Measurements from ENCODE around the gene ELFN2. TPM values are rescaled to one million over a fixed set of nuclear protein-coding genes. Genes with fewer than 3 reads are reported as not detected.

Gene ELFN2
- total and polyA plus RNA-seq, 8 donors, result 0.03 to 0.89 (median 0.18) TPM; not detected in 5

- no peaks in the 10 kb centered on the region for H3K4me1 ChIP-seq
- intact Hi-C loops (cut with DNase I; ENCODE audit: low total_unique reads), result no loop called here
- H3K9me3 ChIP-seq, result no peaks in the 10 kb centered on the region
- no peak overlapping the region for H3K27ac ChIP-seq
- peaks cover 0 to 53% (median 12%) of the 10 kb centered on the region in 4 donors for H3K36me3 ChIP-seq
- no peak overlapping the region for H3K4me3 ChIP-seq
- no peak for DNase-seq
- 72 to 79% (median 75%) methylated on average over 8 of the region's 8 CpGs for WGBS, 5 donors
- peaks cover 0 to 50% (median 4%) of the 10 kb centered on the region in 3 donors for H3K27me3 ChIP-seq
- TF ChIP-seq POLR2A (IDR thresholded peaks at IDR 0.05) (no peak), CTCF (IDR thresholded peaks at IDR 0.05) (no peak)
Observed at GRCh38 chr22:37473437-37473946, 46.2 kb upstream of the ELFN2 start.

GRCh38 chr22:37472418-37473006 is 45.2 kb upstream of the ELFN2 start:
- intact Hi-C loops (cut with DNase I; ENCODE audit: low total_unique reads), result no loop called here
- no peak overlapping the region for H3K4me3 ChIP-seq
- H3K27me3 ChIP-seq, result peaks cover 0 to 59% (median 4%) of the 10 kb centered on the region in 3 donors
- peak; percentile 58 to 67 for DNase-seq
- H3K36me3 ChIP-seq, result peaks cover 0 to 44% (median 5%) of the 10 kb centered on the region in 4 donors
- H3K4me1 ChIP-seq, result no peaks in the 10 kb centered on the region
- no peaks in the 10 kb centered on the region for H3K9me3 ChIP-seq
- TF ChIP-seq CTCF (IDR thresholded peaks at IDR 0.05) (peak in 5 of 7 experiments; percentile 34 to 61 (median 54)), EP300 (IDR thresholded peaks at IDR 0.05) (no peak)
- 22 to 29% (median 29%) methylated on average over 8 of the region's 8 CpGs for WGBS, 5 donors
- no peak overlapping the region for H3K27ac ChIP-seq

GRCh38 chr22:37471727-37472417 is 44.6 kb upstream of the ELFN2 start:
- peaks cover 0 to 62% (median 4%) of the 10 kb centered on the region in 3 donors for H3K27me3 ChIP-seq
- 79 to 85% (median 80%) methylated on average over 9 of the region's 9 CpGs for WGBS, 5 donors
- DNase-seq, result no peak

GRCh38 chr22:37470087-37470445 is 42.8 kb upstream of the ELFN2 start:
- no peak for TF ChIP-seq POLR2A (IDR thresholded peaks at IDR 0.05)
- TF ChIP-seq EP300 (IDR thresholded peaks at IDR 0.05), result no peak
- no peak for TF ChIP-seq CTCF (IDR thresholded peaks at IDR 0.05)
- TF ChIP-seq POLR2AphosphoS5 (IDR thresholded peaks at IDR 0.05), result no peak
- Histone ChIP-seq H3K36me3 (peaks cover 0 to 30% (median 0%) of the 10 kb centered on the region in 4 donors), H3K27ac (no peak overlapping the region), H3K9me3 (no peaks in the 10 kb centered on the region), H3K4me3 (no peak overlapping the region), H3K27me3 (peaks cover 0 to 69% (median 4%) of the 10 kb centered on the region in 3 donors), H3K4me1 (no peaks in the 10 kb centered on the region)
- WGBS, 5 donors, result 77 to 88% (median 83%) methylated on average over 5 of the region's 5 CpGs
- DNase-seq, result no peak
- intact Hi-C loops (cut with DNase I; ENCODE audit: low total_unique reads), result no loop called here

More at GRCh38 chr22:37471727-37472417, 44.6 kb upstream of the ELFN2 start:
- Histone ChIP-seq H3K9me3 (no peaks in the 10 kb centered on the region), H3K4me3 (no peak overlapping the region), H3K36me3 (peaks cover 0 to 38% (median 3%) of the 10 kb centered on the region in 4 donors), H3K27ac (no peak overlapping the region), H3K4me1 (no peaks in the 10 kb centered on the region)
- intact Hi-C loops (cut with DNase I; ENCODE audit: low total_unique reads), result no loop called here
- TF ChIP-seq EP300 (IDR thresholded peaks at IDR 0.05), result no peak
- no peak for TF ChIP-seq CTCF (IDR thresholded peaks at IDR 0.05)
- no peak for TF ChIP-seq POLR2A (IDR thresholded peaks at IDR 0.05)
- no peak for TF ChIP-seq POLR2AphosphoS5 (IDR thresholded peaks at IDR 0.05)

Data from stomach (tissue), 9 donors.